ENCODE results near the gene SH3RF3. TPM values are rescaled to one million over a fixed set of nuclear protein-coding genes. Genes with fewer than 3 reads are reported as not detected.

The SH3RF3 gene
- total RNA-seq, 1 donor from 2014 or later = 10.8 TPM

DNA sequence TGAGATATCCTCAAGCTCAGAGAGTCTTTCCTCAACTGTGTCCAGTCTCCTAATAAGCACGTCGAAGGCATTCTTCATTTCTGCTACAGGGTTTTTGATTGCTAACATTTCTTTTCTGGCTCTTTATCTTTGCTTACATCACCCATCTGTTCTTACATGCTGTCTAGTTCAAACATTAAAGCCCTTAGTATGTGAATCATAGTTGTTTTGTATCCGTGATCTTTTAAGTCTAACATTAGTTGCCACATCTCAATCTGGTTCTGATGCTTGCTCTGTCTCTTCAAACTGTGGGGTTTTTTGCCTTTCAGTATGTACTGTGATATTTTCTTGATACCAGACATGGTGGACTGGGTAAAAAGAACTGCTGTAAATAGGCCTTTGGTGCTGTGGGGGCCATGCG is 235.2 kb downstream of the SH3RF3 start:
- no peak overlapping the region for H3K4me3 ChIP-seq
- no peaks in the 10 kb centered on the region for H3K36me3 ChIP-seq
- H3K9me3 ChIP-seq = no peaks in the 10 kb centered on the region
- DNase-seq (ENCODE audit: extremely low spot score in 2 of 2) = no peak
- intact Hi-C loops (cut with DNase I) = no loop called here
- TF ChIP-seq POLR2A (IDR thresholded peaks at IDR 0.05) = no peak
- TF ChIP-seq, protein P1, sequence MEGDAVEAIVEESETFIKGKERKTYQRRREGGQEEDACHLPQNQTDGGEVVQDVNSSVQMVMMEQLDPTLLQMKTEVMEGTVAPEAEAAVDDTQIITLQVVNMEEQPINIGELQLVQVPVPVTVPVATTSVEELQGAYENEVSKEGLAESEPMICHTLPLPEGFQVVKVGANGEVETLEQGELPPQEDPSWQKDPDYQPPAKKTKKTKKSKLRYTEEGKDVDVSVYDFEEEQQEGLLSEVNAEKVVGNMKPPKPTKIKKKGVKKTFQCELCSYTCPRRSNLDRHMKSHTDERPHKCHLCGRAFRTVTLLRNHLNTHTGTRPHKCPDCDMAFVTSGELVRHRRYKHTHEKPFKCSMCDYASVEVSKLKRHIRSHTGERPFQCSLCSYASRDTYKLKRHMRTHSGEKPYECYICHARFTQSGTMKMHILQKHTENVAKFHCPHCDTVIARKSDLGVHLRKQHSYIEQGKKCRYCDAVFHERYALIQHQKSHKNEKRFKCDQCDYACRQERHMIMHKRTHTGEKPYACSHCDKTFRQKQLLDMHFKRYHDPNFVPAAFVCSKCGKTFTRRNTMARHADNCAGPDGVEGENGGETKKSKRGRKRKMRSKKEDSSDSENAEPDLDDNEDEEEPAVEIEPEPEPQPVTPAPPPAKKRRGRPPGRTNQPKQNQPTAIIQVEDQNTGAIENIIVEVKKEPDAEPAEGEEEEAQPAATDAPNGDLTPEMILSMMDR (IDR thresholded peaks at IDR 0.05) = no peak
- TF ChIP-seq POLR2AphosphoS5 (IDR thresholded peaks at IDR 0.05; ENCODE audit: insufficient read depth in 1 of 2, low read depth in 1 of 2) = no peak
- H3K4me1 ChIP-seq = peaks cover 7% of the 10 kb centered on the region
- no peak overlapping the region for H3K27ac ChIP-seq
- no peaks in the 10 kb centered on the region for H3K27me3 ChIP-seq

DNA sequence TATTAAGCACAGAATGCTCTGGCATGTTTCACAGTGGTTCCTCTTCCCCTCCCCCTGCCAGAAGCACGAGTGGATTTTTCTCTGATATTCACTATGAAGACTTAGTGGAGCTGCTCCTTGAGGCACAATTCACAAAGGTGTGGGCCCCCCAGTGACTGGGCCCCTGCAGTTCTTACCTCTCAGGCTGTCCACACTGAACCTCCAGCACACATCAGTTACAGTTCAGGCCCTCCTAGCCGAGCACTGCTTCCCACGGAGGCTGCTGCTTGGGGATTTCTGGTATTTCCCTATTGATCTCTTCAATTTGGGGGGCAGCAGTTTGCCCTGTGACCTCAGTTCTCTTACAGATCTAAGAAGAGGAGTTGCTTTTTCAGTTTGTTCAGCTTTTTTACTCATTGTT is 236.1 kb downstream of the SH3RF3 start:
- intact Hi-C loops (cut with DNase I) = no loop called here
- H3K9me3 ChIP-seq = no peaks in the 10 kb centered on the region
- H3K27me3 ChIP-seq = no peaks in the 10 kb centered on the region
- TF ChIP-seq POLR2AphosphoS5 (IDR thresholded peaks at IDR 0.05; ENCODE audit: insufficient read depth in 1 of 2, low read depth in 1 of 2) (no peak), POLR2A (IDR thresholded peaks at IDR 0.05) (no peak)
- TF ChIP-seq, protein P1 (IDR thresholded peaks at IDR 0.05) = no peak
- peaks cover 7% of the 10 kb centered on the region for H3K4me1 ChIP-seq
- DNase-seq (ENCODE audit: extremely low spot score in 2 of 2) = peak; percentile 61 to 65
- no peak overlapping the region for H3K27ac ChIP-seq
- no peak overlapping the region for H3K4me3 ChIP-seq
- H3K36me3 ChIP-seq = no peaks in the 10 kb centered on the region

DNA sequence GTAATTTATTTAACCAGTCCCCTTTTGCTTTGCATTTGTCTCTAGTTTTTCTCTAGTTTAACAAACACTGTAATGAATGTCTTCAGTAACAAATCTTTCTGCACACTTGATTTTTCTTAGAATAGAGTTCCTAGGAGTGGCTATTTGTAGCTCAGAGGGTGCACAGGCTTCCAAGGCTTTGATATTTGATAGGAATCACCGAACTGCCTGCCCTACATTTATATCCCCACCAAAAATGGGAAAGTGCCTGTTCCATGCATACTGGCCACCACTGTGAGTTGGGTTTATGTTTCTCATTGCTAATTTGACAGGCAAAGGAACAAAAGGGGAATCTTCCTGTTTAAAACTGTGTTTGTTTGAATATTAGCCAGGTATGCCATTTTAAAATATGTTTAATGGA is 238.7 kb downstream of the SH3RF3 start:
- no peak overlapping the region for H3K4me3 ChIP-seq
- no peaks in the 10 kb centered on the region for H3K27me3 ChIP-seq
- TF ChIP-seq POLR2AphosphoS5 (IDR thresholded peaks at IDR 0.05; ENCODE audit: insufficient read depth in 1 of 2, low read depth in 1 of 2) (no peak), POLR2A (IDR thresholded peaks at IDR 0.05) (no peak)
- TF ChIP-seq, protein P1 (IDR thresholded peaks at IDR 0.05) = no peak
- peaks cover 0 to 7% of the 10 kb centered on the region in 2 donors for H3K36me3 ChIP-seq
- H3K9me3 ChIP-seq = no peaks in the 10 kb centered on the region
- no peak overlapping the region for H3K27ac ChIP-seq
- peaks cover 7% of the 10 kb centered on the region for H3K4me1 ChIP-seq
- intact Hi-C loops (cut with DNase I) = no loop called here
- no peak for DNase-seq (ENCODE audit: extremely low spot score in 2 of 2)

DNA sequence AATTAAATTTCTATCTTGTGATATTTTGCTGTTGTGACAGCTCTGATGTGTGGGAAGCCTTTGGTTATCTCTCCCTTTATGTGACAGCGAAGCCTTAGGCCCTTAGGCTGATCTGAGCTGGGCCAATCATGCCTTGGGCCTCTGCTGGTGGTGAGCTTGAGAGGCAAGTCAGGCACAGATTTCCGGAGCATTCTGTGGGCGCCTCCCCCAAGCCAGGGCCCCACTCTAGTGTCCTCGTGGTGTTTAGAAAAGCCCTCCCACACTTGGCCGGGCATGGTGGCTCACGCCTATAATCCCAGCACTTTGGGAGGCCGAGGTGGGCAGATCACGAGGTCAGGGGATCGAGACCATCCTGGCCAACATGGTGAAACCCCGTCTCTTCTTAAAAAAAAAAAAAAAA is 239.8 kb downstream of the SH3RF3 start:
- Histone ChIP-seq H3K4me3 (no peak overlapping the region), H3K27ac (no peak overlapping the region), H3K9me3 (no peaks in the 10 kb centered on the region), H3K36me3 (peaks cover 0 to 8% of the 10 kb centered on the region in 2 donors), H3K4me1 (peaks cover 7% of the 10 kb centered on the region), H3K27me3 (no peaks in the 10 kb centered on the region)
- no peak for TF ChIP-seq POLR2AphosphoS5 (IDR thresholded peaks at IDR 0.05; ENCODE audit: insufficient read depth in 1 of 2, low read depth in 1 of 2)
- TF ChIP-seq POLR2A (IDR thresholded peaks at IDR 0.05) = no peak
- TF ChIP-seq, protein P1 (IDR thresholded peaks at IDR 0.05) = no peak
- intact Hi-C loops (cut with DNase I) = no loop called here
- DNase-seq (ENCODE audit: extremely low spot score in 2 of 2) = peak in 1 of 2 donors; percentile 90

DNA sequence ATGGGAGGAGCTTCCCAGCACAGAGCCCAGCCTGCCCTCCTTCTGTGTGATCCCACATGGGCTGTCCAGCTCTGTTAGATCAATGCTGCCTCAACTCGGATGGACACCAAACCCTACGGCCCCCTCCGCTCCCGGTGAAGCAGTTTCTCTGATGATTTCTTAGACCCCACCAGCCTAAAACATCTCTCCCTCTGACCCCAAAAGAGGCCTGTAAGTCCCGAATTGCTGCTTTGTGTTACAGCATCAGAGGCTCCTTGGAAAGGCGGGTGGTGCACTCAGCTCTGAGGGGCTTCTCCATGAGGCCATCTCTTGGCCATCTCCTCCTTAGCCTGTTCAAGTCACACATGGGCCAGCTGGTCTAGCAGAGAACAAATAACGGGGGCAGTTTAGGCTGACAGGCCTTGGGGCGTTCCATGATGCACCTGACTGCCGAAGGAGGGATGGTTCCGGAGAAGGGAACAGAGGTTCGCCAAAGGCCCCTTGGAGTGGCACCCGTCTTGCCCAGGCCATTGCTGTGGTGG is 240.7 kb downstream of the SH3RF3 start:
- intact Hi-C loops (cut with DNase I) = no loop called here
- no peaks in the 10 kb centered on the region for H3K27me3 ChIP-seq
- peaks cover 0 to 8% of the 10 kb centered on the region in 2 donors for H3K36me3 ChIP-seq
- no peak for TF ChIP-seq POLR2A (IDR thresholded peaks at IDR 0.05)
- TF ChIP-seq, protein P1 (IDR thresholded peaks at IDR 0.05) = no peak
- no peak for TF ChIP-seq POLR2AphosphoS5 (IDR thresholded peaks at IDR 0.05; ENCODE audit: insufficient read depth in 1 of 2, low read depth in 1 of 2)
- no peak overlapping the region for H3K4me3 ChIP-seq
- H3K4me1 ChIP-seq = no peaks in the 10 kb centered on the region
- peak in 1 of 2 donors; percentile 40 for DNase-seq (ENCODE audit: extremely low spot score in 2 of 2)
- no peaks in the 10 kb centered on the region for H3K9me3 ChIP-seq
- H3K27ac ChIP-seq = no peak overlapping the region

All from vagina (tissue), 2 donors.